ENCODE results near the gene MRPL49. TPM values are rescaled to one million over a fixed set of nuclear protein-coding genes. Genes with fewer than 3 reads are reported as not detected.
A peak's percentile ranks its signal among the peaks of the same experiment; 100 is the strongest.

Gene MRPL49
- polyA plus RNA-seq, 2 of the 4 experiments (the other 2 are of a cell fraction) = 55.5 to 65.5 TPM

DNA sequence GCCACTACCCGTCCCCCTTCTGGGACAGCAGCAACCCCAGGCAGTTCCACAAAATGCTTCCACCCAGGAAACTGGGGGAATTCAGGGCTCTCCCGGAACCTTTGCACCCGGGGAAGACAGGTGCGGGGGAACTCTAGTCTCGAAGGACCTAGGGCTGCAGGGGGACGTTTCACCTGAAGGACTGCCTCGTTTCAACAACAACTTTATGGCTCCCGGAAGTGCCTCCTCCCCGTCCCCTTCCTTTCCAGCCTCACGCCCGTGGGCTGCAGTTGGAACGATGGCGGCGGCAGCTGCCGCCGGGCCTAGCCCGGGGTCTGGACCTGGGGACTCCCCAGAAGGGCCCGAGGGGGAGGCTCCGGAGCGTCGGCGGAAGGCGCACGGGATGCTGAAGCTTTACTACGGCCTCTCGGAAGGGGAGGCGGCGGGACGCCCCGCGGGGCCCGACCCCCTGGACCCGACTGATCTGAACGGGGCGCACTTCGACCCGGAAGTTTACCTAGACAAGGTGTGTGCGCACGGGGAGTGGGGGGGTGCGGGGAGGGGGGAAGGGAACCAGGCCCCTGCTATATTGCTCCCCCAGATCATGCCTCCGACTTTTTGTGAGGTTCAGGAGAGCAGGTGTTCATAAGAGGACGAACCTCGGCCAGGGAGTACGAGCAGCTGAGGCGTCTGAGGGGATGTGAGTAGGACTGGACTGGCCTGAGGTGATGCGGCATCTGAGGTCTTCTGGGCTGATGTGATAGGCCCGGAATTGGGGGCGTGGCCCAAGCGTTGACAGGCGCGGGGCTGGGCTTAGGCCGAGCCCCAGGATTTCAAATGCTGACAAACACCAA, 25.9 kb upstream of the MRPL49 start, which contains the start of gene VPS51:
TSS of gene VPS51 (plus strand) at position 241 of the 833 bp plus-strand sequence. CDS start at position 278, 37 bp downstream.
- peak; percentile 94 to 95 for DNase-seq (ENCODE audit: low read depth in 1 of 2, low spot score in 1 of 2)
- FAIRE-seq = no peak
- peak; percentile 96 to 99 for ATAC-seq
- TF ChIP-seq HMGXB4 (CRISPR knock-in tag; IDR thresholded peaks at IDR 0.05; ENCODE audit: borderline replicate concordance) = peak; percentile 79
- no peak for TF ChIP-seq ZFP36 (IDR thresholded peaks at IDR 0.05; ENCODE audit: borderline replicate concordance, partially characterized antibody)
- TF ChIP-seq JUN (IDR thresholded peaks at IDR 0.05) = peak; percentile 84 to 95; a peak in 4 of 5 replicates
- no peak for TF ChIP-seq RNF2 (IDR thresholded peaks at IDR 0.05; ENCODE audit: borderline replicate concordance, low read depth)
- TF ChIP-seq CEBPB (IDR thresholded peaks at IDR 0.05) = peak in 1 of 2 experiments; percentile 54; a peak in 1 of 4 replicates
- TF ChIP-seq CBX2 (IDR thresholded peaks at IDR 0.05; ENCODE audit: borderline replicate concordance, low read depth) = no peak
- TF ChIP-seq MAZ (IDR thresholded peaks at IDR 0.05; ENCODE audit: borderline replicate concordance, low read depth, low read length) = peak; percentile 97
- TF ChIP-seq TFCP2L1 (CRISPR knock-in tag; IDR thresholded peaks at IDR 0.05) = peak; percentile 88
- TF ChIP-seq, protein P1, sequence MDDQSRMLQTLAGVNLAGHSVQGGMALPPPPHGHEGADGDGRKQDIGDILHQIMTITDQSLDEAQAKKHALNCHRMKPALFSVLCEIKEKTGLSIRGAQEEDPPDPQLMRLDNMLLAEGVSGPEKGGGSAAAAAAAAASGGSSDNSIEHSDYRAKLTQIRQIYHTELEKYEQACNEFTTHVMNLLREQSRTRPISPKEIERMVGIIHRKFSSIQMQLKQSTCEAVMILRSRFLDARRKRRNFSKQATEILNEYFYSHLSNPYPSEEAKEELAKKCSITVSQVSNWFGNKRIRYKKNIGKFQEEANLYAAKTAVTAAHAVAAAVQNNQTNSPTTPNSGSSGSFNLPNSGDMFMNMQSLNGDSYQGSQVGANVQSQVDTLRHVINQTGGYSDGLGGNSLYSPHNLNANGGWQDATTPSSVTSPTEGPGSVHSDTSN (IDR thresholded peaks at IDR 0.05) = peak; percentile 66; the same call in 1 of the 2 replicates
- peak; percentile 51; the same call in 1 of the 2 replicates for TF ChIP-seq RFX5 (IDR thresholded peaks at IDR 0.05)
- TF ChIP-seq KDM5A (IDR thresholded peaks at IDR 0.05) = peak; percentile 63
- TF ChIP-seq CHD4 (IDR thresholded peaks at IDR 0.05; ENCODE audit: borderline replicate concordance) = no peak
- no peak for TF ChIP-seq HEYL (CRISPR knock-in tag; IDR thresholded peaks at IDR 0.05)
- TF ChIP-seq POLR2A (IDR thresholded peaks at IDR 0.05; ENCODE audit: low read length) = peak; percentile 67
- TF ChIP-seq REST (IDR thresholded peaks at IDR 0.05) = peak; percentile 46; the same call in 1 of the 2 replicates
- TF ChIP-seq MAX (IDR thresholded peaks at IDR 0.05) = peak; percentile 91
- TF ChIP-seq, protein P2, sequence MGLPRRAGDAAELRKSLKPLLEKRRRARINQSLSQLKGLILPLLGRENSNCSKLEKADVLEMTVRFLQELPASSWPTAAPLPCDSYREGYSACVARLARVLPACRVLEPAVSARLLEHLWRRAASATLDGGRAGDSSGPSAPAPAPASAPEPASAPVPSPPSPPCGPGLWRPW (IDR thresholded peaks at IDR 0.05) = no peak
- TF ChIP-seq RAD21 (conservative IDR thresholded peaks at IDR 0.05 in 1 of 2, IDR thresholded peaks at IDR 0.05 in 1 of 2) = no peak
- peak; percentile 61; the same call in 1 of the 2 replicates for TF ChIP-seq HOXB13 (CRISPR knock-in tag; IDR thresholded peaks at IDR 0.05; ENCODE audit: low read depth)
- no peak for TF ChIP-seq ZSCAN20 (CRISPR knock-in tag; IDR thresholded peaks at IDR 0.05)
- TF ChIP-seq ZC3H11A (IDR thresholded peaks at IDR 0.05) = peak; percentile 42
- no peak for TF ChIP-seq KDM1A (IDR thresholded peaks at IDR 0.05; ENCODE audit: low read depth)
- no peak for TF ChIP-seq NFE2L2 (conservative IDR thresholded peaks at IDR 0.05; ENCODE audit: low read length)
- TF ChIP-seq, protein P3, sequence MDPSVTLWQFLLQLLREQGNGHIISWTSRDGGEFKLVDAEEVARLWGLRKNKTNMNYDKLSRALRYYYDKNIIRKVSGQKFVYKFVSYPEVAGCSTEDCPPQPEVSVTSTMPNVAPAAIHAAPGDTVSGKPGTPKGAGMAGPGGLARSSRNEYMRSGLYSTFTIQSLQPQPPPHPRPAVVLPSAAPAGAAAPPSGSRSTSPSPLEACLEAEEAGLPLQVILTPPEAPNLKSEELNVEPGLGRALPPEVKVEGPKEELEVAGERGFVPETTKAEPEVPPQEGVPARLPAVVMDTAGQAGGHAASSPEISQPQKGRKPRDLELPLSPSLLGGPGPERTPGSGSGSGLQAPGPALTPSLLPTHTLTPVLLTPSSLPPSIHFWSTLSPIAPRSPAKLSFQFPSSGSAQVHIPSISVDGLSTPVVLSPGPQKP (IDR thresholded peaks at IDR 0.05; ENCODE audit: low read depth, low read length) = no peak
- no peak for TF ChIP-seq CBX8 (IDR thresholded peaks at IDR 0.05)
- no peak for TF ChIP-seq HDAC2 (IDR thresholded peaks at IDR 0.05)
- no peak for TF ChIP-seq JUNB (IDR thresholded peaks at IDR 0.05)
- no peak for TF ChIP-seq FOSL2 (IDR thresholded peaks at IDR 0.05)
- peak; percentile 37; the same call in 1 of the 2 replicates for TF ChIP-seq FOSL2 (CRISPR knock-in tag; IDR thresholded peaks at IDR 0.05)
- TF ChIP-seq USF2 (IDR thresholded peaks at IDR 0.05) = no peak
- no peak for TF ChIP-seq NPAS2 (CRISPR knock-in tag; IDR thresholded peaks at IDR 0.05; ENCODE audit: borderline replicate concordance)

More for the DNA sequence above, 25.9 kb upstream of the MRPL49 start, which contains the start of gene VPS51:
- no peaks in the 10 kb centered on the region for H3K9me3 ChIP-seq
- ChIA-PET POLR2A (interaction anchor here (0.6 to 3.0 kb wide), 4 partner anchors 15 to 252 kb away, joined by 3 to 8 read pairs (median 3); partner anchors contain the start of genes CDC42BPG and TM7SF2), CTCF (interaction anchor here (1.0 to 9.2 kb wide), 6 partner anchors 9 to 82 kb away, joined by 3 to 153 read pairs (median 6); partner anchors contain the start of genes ARL2 and TM7SF2)
- H3K4me3 ChIP-seq = peak within 1 kb of the TSS; percentile 95
- peak within 1 kb of the TSS; percentile 95 to 96 for H3K27ac ChIP-seq
- peaks cover 8% of the 10 kb centered on the region; the same call in 1 of the 3 replicates for H3K4me1 ChIP-seq
- H3K4me2 ChIP-seq = peak within 1 kb of the TSS; percentile 98
- WGBS (ENCODE audit: missing lambda C conversion rate) = 3% methylated on average over 22 of the region's 52 CpGs
